HepG2 (cell line): ENCODE measurements around the gene LEAP2. TPM values are rescaled to one million over a fixed set of nuclear protein-coding genes. Genes with fewer than 3 reads are reported as not detected.
A peak's percentile ranks its signal among the peaks of the same experiment; 100 is the strongest.

Experiments used
- ATF1 ChIP-seq: IDR thresholded peaks from 2 replicates; pipeline ENCODE4 v1.6.1; 2016; ENCODE audit warnings: mild to moderate bottlenecking, control low read depth
- DR1 ChIP-seq: sonication (generic); formaldehyde crosslinking; IDR thresholded peaks from 2 replicates; pipeline ENCODE4 v1.8.0; 2021; ENCODE audit warnings: mild to moderate bottlenecking, missing genetic modification reagents, inconsistent platforms
- ETS1 ChIP-seq: sonication (generic); formaldehyde crosslinking; IDR thresholded peaks from 2 replicates; pipeline ENCODE4 v1.4.0; 2020; ENCODE audit warnings: missing genetic modification reagents
- HNF1B ChIP-seq: sonication (generic); formaldehyde crosslinking; IDR thresholded peaks from 2 replicates; pipeline ENCODE4 v1.5.1; 2020; ENCODE audit warnings: mild to moderate bottlenecking, moderate library complexity, missing genetic modification reagents
- MAZ ChIP-seq, 2 experiments: sonication (generic) in 1 of 2; formaldehyde crosslinking in 1 of 2; IDR thresholded peaks; 2 replicates each; pipeline versions ENCODE4 v1.5.0 to v1.6.1; 2012 to 2020; ENCODE audit warnings: low read depth in 2 of 2, mild to moderate bottlenecking in 2 of 2, borderline replicate concordance in 1 of 2, improper control_type of control experiment in 1 of 2, low read length in 1 of 2, missing genetic modification reagents in 1 of 2, moderate library complexity in 1 of 2
- MED1 ChIP-seq: sonication (generic); formaldehyde crosslinking; IDR thresholded peaks from 2 replicates; pipeline ENCODE4 v1.4.0; 2020; ENCODE audit warnings: missing genetic modification reagents
- MXD1 ChIP-seq: sonication (generic); formaldehyde crosslinking; IDR thresholded peaks from 2 replicates; pipeline ENCODE4 v1.4.0; 2020; ENCODE audit warnings: mild to moderate bottlenecking, missing genetic modification reagents
- NONO ChIP-seq, 2 experiments: fragments of 450-650 bp in 1 of 2; sonication (generic) in 1 of 2; formaldehyde crosslinking in 1 of 2; IDR thresholded peaks in 1 of 2; conservative IDR thresholded peaks in 1 of 2; 2 replicates each; pipeline versions ENCODE4 v1.6.1 to v1.8.0; 2017 to 2022; ENCODE audit warnings: mild to moderate bottlenecking in 1 of 2, missing genetic modification reagents in 1 of 2, moderate library complexity in 1 of 2
- SMARCC2 ChIP-seq: fragments of 450-650 bp; IDR thresholded peaks from 2 replicates; pipeline ENCODE4 v1.6.1; 2017; ENCODE audit warnings: antibody characterized with exemption, mild to moderate bottlenecking
- SNAPC2 ChIP-seq: sonication (generic); formaldehyde crosslinking; IDR thresholded peaks from 2 replicates; pipeline ENCODE4 v1.8.1; 2022; ENCODE audit warnings: mild to moderate bottlenecking, missing genetic modification reagents
- SOX13 ChIP-seq, 3 experiments: fragments of 450-650 bp in 1 of 3; sonication (generic) in 1 of 3; formaldehyde crosslinking in 1 of 3; IDR thresholded peaks in 2 of 3; conservative IDR thresholded peaks in 1 of 3; 2 replicates each; pipeline versions ENCODE4 v1.5.0 to v1.6.1; 2016 to 2020; ENCODE audit warnings: antibody characterized with exemption in 1 of 3, mild to moderate bottlenecking in 1 of 3, missing compliant biosample characterization in 1 of 3, missing genetic modification reagents in 1 of 3, moderate library complexity in 1 of 3
- SP2 ChIP-seq: sonication (generic); formaldehyde crosslinking; IDR thresholded peaks from 2 replicates; pipeline ENCODE4 v1.5.1; 2020; ENCODE audit warnings: mild to moderate bottlenecking, missing genetic modification reagents
- TAF15 ChIP-seq: fragments of 200-400 bp; formaldehyde crosslinking; IDR thresholded peaks from one replicate; pipeline ENCODE4 v1.6.1; 2018; ENCODE audit warnings: mild to moderate bottlenecking, low read depth, low read length; ENCODE audit not compliant: poor library complexity, severe bottlenecking
- TBL1XR1 ChIP-seq: fragments of 150-350 bp; IDR thresholded peaks from 2 replicates; pipeline ENCODE4 v1.6.1; 2014; ENCODE audit warnings: borderline replicate concordance, low read length; ENCODE audit not compliant: partially characterized antibody
- TFE3 ChIP-seq: IDR thresholded peaks from 2 replicates; pipeline ENCODE4 v1.6.1; 2016
- TRIM24 ChIP-seq: sonication (generic); formaldehyde crosslinking; IDR thresholded peaks from 2 replicates; pipeline ENCODE4 v1.8.0; 2022; ENCODE audit warnings: mild to moderate bottlenecking, missing genetic modification reagents
- ZBTB8A ChIP-seq: sonication (generic); formaldehyde crosslinking; IDR thresholded peaks from 2 replicates; pipeline ENCODE4 v1.4.0; 2020; ENCODE audit warnings: mild to moderate bottlenecking, low read depth, missing genetic modification reagents, borderline replicate concordance
- ZFP36L1 ChIP-seq: sonication (generic); formaldehyde crosslinking; IDR thresholded peaks from 2 replicates; pipeline ENCODE4 v1.8.0; 2022; ENCODE audit warnings: mild to moderate bottlenecking, missing genetic modification reagents, moderate library complexity
- ZFP37 ChIP-seq: sonication (generic); formaldehyde crosslinking; IDR thresholded peaks from 2 replicates; pipeline ENCODE4 v1.4.0; 2020; ENCODE audit warnings: missing genetic modification reagents, borderline replicate concordance
- ZFP41 ChIP-seq: sonication (generic); formaldehyde crosslinking; IDR thresholded peaks from 2 replicates; pipeline ENCODE4 v1.4.0; 2020; ENCODE audit warnings: mild to moderate bottlenecking, missing genetic modification reagents, borderline replicate concordance
- ZMAT5 ChIP-seq: sonication (generic); formaldehyde crosslinking; IDR thresholded peaks from 2 replicates; pipeline ENCODE4 v1.5.0; 2020; ENCODE audit warnings: mild to moderate bottlenecking, low read depth, missing genetic modification reagents, borderline replicate concordance
- ZNF143 ChIP-seq: sonication (generic); formaldehyde crosslinking; IDR thresholded peaks from 2 replicates; pipeline ENCODE4 v1.4.0; 2020; ENCODE audit warnings: missing genetic modification reagents
- ZNF337 ChIP-seq: sonication (generic); formaldehyde crosslinking; IDR thresholded peaks from 2 replicates; pipeline ENCODE4 v1.5.1; 2020; ENCODE audit warnings: missing genetic modification reagents, low read depth, mild to moderate bottlenecking, borderline replicate concordance
- ZNF652 ChIP-seq: IDR thresholded peaks from 2 replicates; pipeline ENCODE4 v1.6.1; 2016; ENCODE audit warnings: low read depth, borderline replicate concordance
- polyA plus RNA-seq, 8 experiments: library from polyadenylated mRNA; depleted of rRNA in 3 of 8; stranded (reverse) in 7 of 8; unstranded in 1 of 8; fragments of >200 nt; fragmentation: Illumina TruSeq in 4 of 8; extraction: Trizol in 4 of 8; gene quantifications; 2 replicates each; pipeline versions ENCODE4 v1.2.1 to v1.2.3, GENCODE V29; 2011 to 2016; ENCODE audit warnings: low read depth in 4 of 8, missing spikeins in 1 of 8, mixed read lengths in 1 of 8; ENCODE audit not compliant: insufficient read depth in 1 of 8
- total RNA-seq, 5 experiments: library from RNA; depleted of rRNA; stranded (reverse); fragments of >200 nt; fragmentation: Illumina TruSeq; extraction: Trizol; gene quantifications; 2 replicates each; pipeline ENCODE4 v1.2.3, GENCODE V29; 2016; ENCODE audit warnings: low read depth in 1 of 5

LEAP2 gene
- total and polyA plus RNA-seq, 2 of the 13 experiments (the other 11 are each of a cell fraction or from before 2014, with no cell fraction given) = 23.9 to 51.9 TPM

DNA sequence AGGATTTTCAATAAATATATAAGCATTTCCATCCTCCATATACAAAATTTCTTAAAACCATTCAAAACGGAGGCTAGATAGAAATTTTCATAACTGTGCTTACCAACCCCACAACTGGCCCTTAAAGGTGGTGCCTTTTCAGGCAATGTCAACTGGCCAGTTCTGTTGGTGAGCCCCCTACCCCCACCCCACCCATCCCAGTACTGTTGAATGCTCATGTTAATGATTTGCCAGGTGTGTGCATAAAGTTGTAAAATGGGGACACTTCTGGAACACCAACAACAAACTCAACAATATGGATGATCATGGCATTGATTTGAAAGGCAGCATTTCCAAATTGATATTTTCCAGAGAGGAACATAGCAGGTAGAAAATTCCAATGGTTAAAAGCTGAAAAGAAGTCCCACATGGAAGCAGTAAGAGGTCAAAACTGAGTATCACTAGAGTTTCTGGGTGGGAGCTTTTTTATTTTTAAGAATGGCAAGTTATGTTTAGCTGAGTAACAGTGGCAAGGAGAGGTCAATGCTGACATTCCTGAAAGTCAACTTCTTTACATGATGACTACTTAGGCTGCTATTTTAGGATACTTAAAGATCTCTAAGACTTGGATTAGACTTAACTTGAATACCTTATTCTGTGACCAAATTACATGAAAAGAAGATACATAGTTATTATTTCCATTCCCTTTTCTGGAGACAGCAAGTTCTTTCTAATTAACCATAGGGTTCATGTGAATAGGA, 2.7 kb downstream of the LEAP2 start (continued):
- TF ChIP-seq NONO (IDR thresholded peaks at IDR 0.05) = no peak
- TF ChIP-seq NONO (CRISPR knock-in tag; conservative IDR thresholded peaks at IDR 0.05) = no peak
- TF ChIP-seq ZBTB8A (CRISPR knock-in tag) = no peak
- TF ChIP-seq ZNF143 (CRISPR knock-in tag) = no peak
- no peak for TF ChIP-seq TFE3 (CRISPR knock-in tag)
- TF ChIP-seq SNAPC2 (CRISPR knock-in tag) = no peak
- TF ChIP-seq DR1 (CRISPR knock-in tag) = no peak
- no peak for TF ChIP-seq ZNF652 (CRISPR knock-in tag)
- peak; percentile 20; the same call in 1 of the 2 replicates for TF ChIP-seq MAZ (IDR thresholded peaks at IDR 0.05; ENCODE audit: borderline replicate concordance, low read depth, low read length)
- TF ChIP-seq MAZ (CRISPR knock-in tag; IDR thresholded peaks at IDR 0.05; ENCODE audit: low read depth) = no peak
- peak; percentile 19; the same call in 1 of the 2 replicates for TF ChIP-seq MED1 (CRISPR knock-in tag)
- TF ChIP-seq ZFP37 (CRISPR knock-in tag) = no peak
- TF ChIP-seq SOX13 (IDR thresholded peaks at IDR 0.05) = no peak
- TF ChIP-seq SOX13 (CRISPR knock-in tag; conservative IDR thresholded peaks at IDR 0.05 in 1 of 2, IDR thresholded peaks at IDR 0.05 in 1 of 2) = no peak
- no peak for TF ChIP-seq ZFP41 (CRISPR knock-in tag)
- TF ChIP-seq TBL1XR1 = no peak
- no peak for TF ChIP-seq ZNF337 (CRISPR knock-in tag)
- TF ChIP-seq ATF1 = no peak
- no peak for TF ChIP-seq TAF15
- TF ChIP-seq ETS1 (CRISPR knock-in tag) = no peak
- no peak for TF ChIP-seq MXD1 (CRISPR knock-in tag)
- TF ChIP-seq SP2 (CRISPR knock-in tag) = no peak
- TF ChIP-seq HNF1B (CRISPR knock-in tag) = peak; percentile 68
- no peak for TF ChIP-seq ZMAT5
- TF ChIP-seq SMARCC2 = no peak
- TF ChIP-seq TRIM24 (CRISPR knock-in tag) = no peak
- TF ChIP-seq ZFP36L1 (CRISPR knock-in tag) = no peak
